ENCODE results near the gene CELSR1.

CELSR1 gene

GRCh38 chr22:46575911-46576555 is 38.6 kb upstream of the CELSR1 start:
- DNase-seq (ENCODE audit: low read depth) = no peak

- no peak for DNase-seq (ENCODE audit: low read depth)
These were observed 37.8 kb upstream of the CELSR1 start for GRCh38 chr22:46574993-46575910.

GRCh38 chr22:46574438-46574992 is 37.1 kb upstream of the CELSR1 start:
- DNase-seq (ENCODE audit: low read depth) = no peak

- DNase-seq (ENCODE audit: low read depth) = no peak
These were observed 36.5 kb upstream of the CELSR1 start for GRCh38 chr22:46573781-46574437.

GRCh38 chr22:46572911-46573780 is 35.7 kb upstream of the CELSR1 start:
- no peak for DNase-seq (ENCODE audit: low read depth)

- no peak for DNase-seq (ENCODE audit: low read depth)
These were observed 34.3 kb upstream of the CELSR1 start for GRCh38 chr22:46571642-46572250.

- no peak for DNase-seq (ENCODE audit: low read depth)
These were observed 32.7 kb upstream of the CELSR1 start for GRCh38 chr22:46569848-46570695.

- DNase-seq (ENCODE audit: low read depth) = no peak
These were observed 31.8 kb upstream of the CELSR1 start for GRCh38 chr22:46569055-46569847.

- no peak for DNase-seq (ENCODE audit: low read depth)
These were observed 30.8 kb upstream of the CELSR1 start for GRCh38 chr22:46568102-46568809.

GRCh38 chr22:46567471-46567870 is 30.1 kb upstream of the CELSR1 start:
- no peak for DNase-seq (ENCODE audit: low read depth)

- DNase-seq (ENCODE audit: low read depth) = no peak
These were observed 26.8 kb upstream of the CELSR1 start for GRCh38 chr22:46564084-46564714.

- peak; percentile 55 for DNase-seq (ENCODE audit: low read depth)
These were observed 26.1 kb upstream of the CELSR1 start for GRCh38 chr22:46563381-46564083.

- DNase-seq (ENCODE audit: low read depth) = peak; percentile 49
These were observed 24.1 kb upstream of the CELSR1 start for GRCh38 chr22:46561435-46561905.

GRCh38 chr22:46560696-46561295 is 23.4 kb upstream of the CELSR1 start:
- DNase-seq (ENCODE audit: low read depth) = no peak

GRCh38 chr22:46557736-46558480 is 20.5 kb upstream of the CELSR1 start:
- no peak for DNase-seq (ENCODE audit: low read depth)

- DNase-seq (ENCODE audit: low read depth) = no peak
These were observed 19.4 kb upstream of the CELSR1 start for GRCh38 chr22:46556775-46557174.

All from EH (cell line).